Gastroesophageal sphincter (tissue), 4 donors: ENCODE measurements around the gene FAXDC2. TPM values are rescaled to one million over a fixed set of nuclear protein-coding genes. Genes with fewer than 3 reads are reported as not detected.
A peak's percentile ranks its signal among the peaks of the same experiment; 100 is the strongest.

Experiments used
- ATAC-seq: fragments of 150-250 bp; one replicate; pipeline ENCODE4 v1.9.1; 2016; ENCODE audit warnings: mild to moderate bottlenecking, moderate library complexity
- H3K27ac ChIP-seq, 4 donors: fragments of 200-600 bp; sonication (generic) in 3 of 4; 1 replicate in 3 of 4; 2 replicates in 1 of 4; pipeline ENCODE4 v1.5.1; 2016 to 2019
- H3K27me3 ChIP-seq: fragments of 200-600 bp; sonication (generic); one replicate; pipeline ENCODE4 v1.5.1; 2019
- H3K36me3 ChIP-seq, 2 donors: fragments of 200-600 bp; sonication (generic); one replicate each; pipeline ENCODE4 v1.5.1; 2019; ENCODE audit warnings: control low read depth in 1 of 2
- H3K4me1 ChIP-seq, 3 donors: fragments of 200-600 bp; sonication (generic); 1 replicate in 2 of 3; 2 replicates in 1 of 3; pipeline ENCODE4 v1.5.1; 2016 to 2019; ENCODE audit warnings: control low read depth in 2 of 3
- H3K4me3 ChIP-seq, 2 donors: fragments of 200-600 bp; sonication (generic); one replicate each; pipeline ENCODE4 v1.5.1; 2019; ENCODE audit warnings: mild to moderate bottlenecking in 1 of 2, moderate library complexity in 1 of 2
- H3K9me3 ChIP-seq, 3 donors: fragments of 200-600 bp; sonication (generic); one replicate each; pipeline ENCODE4 v1.5.1; 2017 to 2019; ENCODE audit warnings: control low read depth in 2 of 3
- EP300 ChIP-seq: sonication (generic); formaldehyde crosslinking; IDR thresholded peaks from one replicate; pipeline ENCODE4 v1.6.1; 2017; ENCODE audit warnings: antibody characterized with exemption, mild to moderate bottlenecking
- POLR2A ChIP-seq, 2 donors: fragments of 450-650 bp; IDR thresholded peaks; one replicate each; pipeline ENCODE4 v1.6.1; 2017; ENCODE audit warnings: antibody characterized with exemption in 2 of 2, mild to moderate bottlenecking in 2 of 2, moderate library complexity in 1 of 2
- POLR2AphosphoS5 ChIP-seq: sonication (generic); formaldehyde crosslinking; IDR thresholded peaks from one replicate; pipeline ENCODE4 v1.6.1; 2017; ENCODE audit warnings: antibody characterized with exemption
- WGBS, 2 donors: methylation state at CpG; one replicate each; pipeline ENCODE4 v1.1.5; 2018; ENCODE audit warnings: low coverage in 1 of 2; 5-methylcytosine and 5-hydroxymethylcytosine counted together
- total RNA-seq, 4 donors: library from RNA; depleted of rRNA; stranded (reverse); fragments of >200 nt; gene quantifications; one replicate each; pipeline ENCODE4 v1.1.0, GENCODE V29; 2016
- TF ChIP-seq, protein P1 (sequence below), 4 experiments: fragments of 200-600 bp in 2 of 4; fragments of 450-650 bp in 2 of 4; sonication (generic) in 1 of 4; IDR thresholded peaks; one replicate each; pipeline ENCODE4 v1.5.1; 2017 to 2019; ENCODE audit warnings: antibody characterized with exemption in 4 of 4, mild to moderate bottlenecking in 2 of 4, moderate library complexity in 2 of 4

FAXDC2 gene
- total RNA-seq, 4 donors from 2014 or later: 26.6 to 75.5 (median 46.4) TPM

GRCh38 chr5:154779105-154779504 lies 71.3 kb downstream of the FAXDC2 start:
- ATAC-seq: no peak
- H3K36me3 ChIP-seq: no peaks in the 10 kb centered on the region
- H3K4me1 ChIP-seq: peaks cover 5 to 88% (median 46%) of the 10 kb centered on the region in 3 donors
- WGBS, 2 donors: 77 to 81% methylated on average over 4 of the region's 4 CpGs
- no peaks in the 10 kb centered on the region for H3K27me3 ChIP-seq
- no peak overlapping the region for H3K27ac ChIP-seq
- TF ChIP-seq POLR2A (IDR thresholded peaks at IDR 0.05): no peak
- TF ChIP-seq EP300: no peak
- no peak for TF ChIP-seq POLR2AphosphoS5
- TF ChIP-seq, protein P1, sequence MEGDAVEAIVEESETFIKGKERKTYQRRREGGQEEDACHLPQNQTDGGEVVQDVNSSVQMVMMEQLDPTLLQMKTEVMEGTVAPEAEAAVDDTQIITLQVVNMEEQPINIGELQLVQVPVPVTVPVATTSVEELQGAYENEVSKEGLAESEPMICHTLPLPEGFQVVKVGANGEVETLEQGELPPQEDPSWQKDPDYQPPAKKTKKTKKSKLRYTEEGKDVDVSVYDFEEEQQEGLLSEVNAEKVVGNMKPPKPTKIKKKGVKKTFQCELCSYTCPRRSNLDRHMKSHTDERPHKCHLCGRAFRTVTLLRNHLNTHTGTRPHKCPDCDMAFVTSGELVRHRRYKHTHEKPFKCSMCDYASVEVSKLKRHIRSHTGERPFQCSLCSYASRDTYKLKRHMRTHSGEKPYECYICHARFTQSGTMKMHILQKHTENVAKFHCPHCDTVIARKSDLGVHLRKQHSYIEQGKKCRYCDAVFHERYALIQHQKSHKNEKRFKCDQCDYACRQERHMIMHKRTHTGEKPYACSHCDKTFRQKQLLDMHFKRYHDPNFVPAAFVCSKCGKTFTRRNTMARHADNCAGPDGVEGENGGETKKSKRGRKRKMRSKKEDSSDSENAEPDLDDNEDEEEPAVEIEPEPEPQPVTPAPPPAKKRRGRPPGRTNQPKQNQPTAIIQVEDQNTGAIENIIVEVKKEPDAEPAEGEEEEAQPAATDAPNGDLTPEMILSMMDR (IDR thresholded peaks at IDR 0.05): no peak
- no peak overlapping the region for H3K4me3 ChIP-seq
- no peaks in the 10 kb centered on the region for H3K9me3 ChIP-seq

DNA sequence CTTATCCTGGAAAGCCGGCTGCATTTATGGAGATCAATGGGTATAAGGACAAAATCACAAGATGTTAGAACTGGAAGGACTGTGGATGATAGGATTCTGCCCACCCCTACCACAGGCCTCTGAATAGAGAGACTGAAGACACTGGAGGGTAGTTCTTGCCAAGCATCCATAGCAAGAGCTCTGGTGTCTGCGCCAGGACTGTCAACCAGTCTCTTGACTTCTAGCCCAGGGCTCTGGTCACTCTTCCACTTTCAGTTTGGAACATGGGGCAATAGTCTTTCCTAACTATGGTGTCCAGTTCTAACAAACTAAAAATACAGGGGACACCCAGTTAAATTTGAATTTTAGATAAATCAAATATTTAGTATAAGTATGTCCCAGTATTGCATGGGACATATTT lies 71.9 kb downstream of the FAXDC2 start:
- Histone ChIP-seq H3K27ac (no peak overlapping the region), H3K9me3 (no peaks in the 10 kb centered on the region), H3K27me3 (no peaks in the 10 kb centered on the region), H3K4me1 (peaks cover 4 to 88% (median 44%) of the 10 kb centered on the region in 3 donors), H3K4me3 (no peak overlapping the region), H3K36me3 (no peaks in the 10 kb centered on the region)
- ATAC-seq: peak; percentile 30
- no peak for TF ChIP-seq POLR2A (IDR thresholded peaks at IDR 0.05)
- TF ChIP-seq POLR2AphosphoS5: no peak
- TF ChIP-seq EP300: no peak
- TF ChIP-seq, protein P1 (IDR thresholded peaks at IDR 0.05): no peak
- 63 to 88% methylated on average over 1 to 2 of the region's 2 CpGs for WGBS, 2 donors

DNA sequence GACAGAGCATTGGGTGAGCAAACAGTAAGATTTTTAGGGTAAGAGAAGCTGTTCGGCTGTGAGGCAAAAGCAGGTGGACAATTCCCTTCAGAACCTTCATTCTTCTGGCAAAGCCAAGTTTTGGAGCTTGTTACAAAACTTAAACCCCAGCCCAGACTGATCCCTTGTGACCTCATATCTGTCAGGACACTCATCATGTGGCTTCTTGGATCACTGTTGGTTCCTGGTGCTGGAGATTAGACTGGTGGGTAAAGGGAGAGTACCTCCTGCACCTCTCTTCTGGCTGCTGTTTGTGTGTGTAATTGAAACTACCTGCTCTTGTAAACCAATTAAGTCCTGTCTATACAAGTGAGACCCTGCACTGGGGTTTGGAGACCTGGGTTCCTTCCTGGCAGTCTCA lies 74.2 kb downstream of the FAXDC2 start:
- no peaks in the 10 kb centered on the region for H3K9me3 ChIP-seq
- H3K27ac ChIP-seq: no peak overlapping the region
- peaks cover 0 to 88% (median 31%) of the 10 kb centered on the region in 3 donors for H3K4me1 ChIP-seq
- no peak overlapping the region for H3K4me3 ChIP-seq
- H3K36me3 ChIP-seq: no peaks in the 10 kb centered on the region
- TF ChIP-seq POLR2AphosphoS5 (no peak), POLR2A (IDR thresholded peaks at IDR 0.05) (no peak), EP300 (no peak)
- TF ChIP-seq, protein P1 (IDR thresholded peaks at IDR 0.05): no peak
- WGBS, 2 donors: 67 to 93% methylated on average over 1 of the region's 1 CpG
- no peaks in the 10 kb centered on the region for H3K27me3 ChIP-seq
- ATAC-seq: no peak

GRCh38 chr5:154773326-154773725 lies 77.1 kb downstream of the FAXDC2 start:
- ATAC-seq: no peak
- no peak overlapping the region for H3K27ac ChIP-seq
- WGBS, 2 donors: 87% methylated on average over 2 of the region's 3 CpGs; no CpG with 5 or more reads in 1 of the 2 donors

More at GRCh38 chr5:154773326-154773725, 77.1 kb downstream of the FAXDC2 start:
- H3K27me3 ChIP-seq: no peaks in the 10 kb centered on the region
- no peak overlapping the region for H3K4me3 ChIP-seq
- TF ChIP-seq EP300 (no peak), POLR2A (IDR thresholded peaks at IDR 0.05) (no peak), POLR2AphosphoS5 (no peak)
- TF ChIP-seq, protein P1 (IDR thresholded peaks at IDR 0.05): no peak
- H3K9me3 ChIP-seq: no peaks in the 10 kb centered on the region
- H3K4me1 ChIP-seq: peaks cover 0 to 88% (median 43%) of the 10 kb centered on the region in 3 donors
- H3K36me3 ChIP-seq: no peaks in the 10 kb centered on the region
